ENCODE measurements around the gene RBKS.
"Not testable (repeated sequence)": the region's sequence is repeated elsewhere in the genome, so short reads cannot be mapped to it uniquely, and the experiment has no call there.

Gene RBKS

GRCh38 chr2:27873091-27873490 lies 17.1 kb downstream of the RBKS start:
- no peaks in the 10 kb centered on the region for H3K36me3 ChIP-seq (ENCODE audit: control insufficient read depth, insufficient read depth, low read length)
- H3K4me3 ChIP-seq (ENCODE audit: low read length): no peak overlapping the region
- WGBS (ENCODE audit: insufficient coverage, insufficient read length): no CpG with 5 or more reads among the region's 1 CpG
- H3K27me3 ChIP-seq (ENCODE audit: control insufficient read depth, insufficient read depth, low read length): no peaks in the 10 kb centered on the region
- DNase-seq (ENCODE audit: low read depth, low spot score): no peak
- H3K4me1 ChIP-seq (ENCODE audit: control insufficient read depth, insufficient read depth, low read length): no peaks in the 10 kb centered on the region
- no peak overlapping the region for H3K27ac ChIP-seq (ENCODE audit: low read length)
- no peaks in the 10 kb centered on the region for H3K9me3 ChIP-seq (ENCODE audit: control insufficient read depth, insufficient read depth, low read length)

GRCh38 chr2:27871802-27872201 lies 18.4 kb downstream of the RBKS start:
- Histone ChIP-seq H3K27ac (ENCODE audit: low read length) (no peak overlapping the region), H3K4me1 (ENCODE audit: control insufficient read depth, insufficient read depth, low read length) (no peaks in the 10 kb centered on the region), H3K36me3 (ENCODE audit: control insufficient read depth, insufficient read depth, low read length) (no peaks in the 10 kb centered on the region), H3K4me3 (ENCODE audit: low read length) (no peak overlapping the region), H3K27me3 (ENCODE audit: control insufficient read depth, insufficient read depth, low read length) (no peaks in the 10 kb centered on the region), H3K9me3 (ENCODE audit: control insufficient read depth, insufficient read depth, low read length) (no peaks in the 10 kb centered on the region)
- DNase-seq (ENCODE audit: low read depth, low spot score): no peak
- no CpG with 5 or more reads among the region's 3 CpGs for WGBS (ENCODE audit: insufficient coverage, insufficient read length)

GRCh38 chr2:27870724-27871123 lies 19.5 kb downstream of the RBKS start:
- DNase-seq (ENCODE audit: low read depth, low spot score): no peak
- Histone ChIP-seq H3K27ac (ENCODE audit: low read length) (no peak overlapping the region), H3K4me3 (ENCODE audit: low read length) (no peak overlapping the region), H3K9me3 (ENCODE audit: control insufficient read depth, insufficient read depth, low read length) (no peaks in the 10 kb centered on the region), H3K27me3 (ENCODE audit: control insufficient read depth, insufficient read depth, low read length) (no peaks in the 10 kb centered on the region), H3K36me3 (ENCODE audit: control insufficient read depth, insufficient read depth, low read length) (no peaks in the 10 kb centered on the region), H3K4me1 (ENCODE audit: control insufficient read depth, insufficient read depth, low read length) (no peaks in the 10 kb centered on the region)
- WGBS (ENCODE audit: insufficient coverage, insufficient read length): no CpG with 5 or more reads among the region's 3 CpGs

- Histone ChIP-seq H3K4me3 (ENCODE audit: low read length) (no peak overlapping the region), H3K4me1 (ENCODE audit: control insufficient read depth, insufficient read depth, low read length) (no peaks in the 10 kb centered on the region), H3K36me3 (ENCODE audit: control insufficient read depth, insufficient read depth, low read length) (no peaks in the 10 kb centered on the region), H3K27ac (ENCODE audit: low read length) (no peak overlapping the region), H3K9me3 (ENCODE audit: control insufficient read depth, insufficient read depth, low read length) (no peaks in the 10 kb centered on the region), H3K27me3 (ENCODE audit: control insufficient read depth, insufficient read depth, low read length) (no peaks in the 10 kb centered on the region)
- WGBS (ENCODE audit: insufficient coverage, insufficient read length): no CpG with 5 or more reads among the region's 6 CpGs
- no peak for DNase-seq (ENCODE audit: low read depth, low spot score)
These were observed 20.4 kb downstream of the RBKS start for GRCh38 chr2:27869763-27870162.

GRCh38 chr2:27866237-27866636 lies 23.9 kb downstream of the RBKS start:
- no peaks in the 10 kb centered on the region for H3K4me1 ChIP-seq (ENCODE audit: control insufficient read depth, insufficient read depth, low read length)
- no CpG with 5 or more reads among the region's 1 CpG for WGBS (ENCODE audit: insufficient coverage, insufficient read length)

GRCh38 chr2:27863955-27864354 lies 26.2 kb downstream of the RBKS start:
- no CpG with 5 or more reads among the region's 5 CpGs for WGBS (ENCODE audit: insufficient coverage, insufficient read length)
- H3K4me3 ChIP-seq (ENCODE audit: low read length); H3K27me3 ChIP-seq (ENCODE audit: control insufficient read depth, insufficient read depth, low read length); H3K9me3 ChIP-seq (ENCODE audit: control insufficient read depth, insufficient read depth, low read length); H3K36me3 ChIP-seq (ENCODE audit: control insufficient read depth, insufficient read depth, low read length); H3K4me1 ChIP-seq (ENCODE audit: control insufficient read depth, insufficient read depth, low read length); H3K27ac ChIP-seq (ENCODE audit: low read length); DNase-seq (ENCODE audit: low read depth, low spot score): not testable (repeated sequence)

More at GRCh38 chr2:27866237-27866636, 23.9 kb downstream of the RBKS start:
- Histone ChIP-seq H3K36me3 (ENCODE audit: control insufficient read depth, insufficient read depth, low read length) (no peaks in the 10 kb centered on the region), H3K4me3 (ENCODE audit: low read length) (no peak overlapping the region), H3K9me3 (ENCODE audit: control insufficient read depth, insufficient read depth, low read length) (no peaks in the 10 kb centered on the region), H3K27me3 (ENCODE audit: control insufficient read depth, insufficient read depth, low read length) (no peaks in the 10 kb centered on the region), H3K27ac (ENCODE audit: low read length) (no peak overlapping the region)
- DNase-seq (ENCODE audit: low read depth, low spot score): no peak

GRCh38 chr2:27863146-27863545 lies 27.0 kb downstream of the RBKS start:
- Histone ChIP-seq H3K27ac (ENCODE audit: low read length) (no peak overlapping the region), H3K27me3 (ENCODE audit: control insufficient read depth, insufficient read depth, low read length) (no peaks in the 10 kb centered on the region), H3K4me1 (ENCODE audit: control insufficient read depth, insufficient read depth, low read length) (no peaks in the 10 kb centered on the region; the same call in 1 of the 2 replicates), H3K4me3 (ENCODE audit: low read length) (no peak overlapping the region), H3K36me3 (ENCODE audit: control insufficient read depth, insufficient read depth, low read length) (no peaks in the 10 kb centered on the region), H3K9me3 (ENCODE audit: control insufficient read depth, insufficient read depth, low read length) (no peaks in the 10 kb centered on the region)
- WGBS (ENCODE audit: insufficient coverage, insufficient read length): no CpG with 5 or more reads among the region's 1 CpG
- DNase-seq (ENCODE audit: low read depth, low spot score): no peak

GRCh38 chr2:27860111-27860510 lies 30.1 kb downstream of the RBKS start:
- no peak overlapping the region for H3K27ac ChIP-seq (ENCODE audit: low read length)
- DNase-seq (ENCODE audit: low read depth, low spot score): no peak

GRCh38 chr2:27857417-27858172 lies 32.6 kb downstream of the RBKS start:
- Histone ChIP-seq H3K27me3 (ENCODE audit: control insufficient read depth, insufficient read depth, low read length) (no peaks in the 10 kb centered on the region), H3K4me1 (ENCODE audit: control insufficient read depth, insufficient read depth, low read length) (no peaks in the 10 kb centered on the region; the same call in 1 of the 2 replicates), H3K27ac (ENCODE audit: low read length) (no peak overlapping the region), H3K36me3 (ENCODE audit: control insufficient read depth, insufficient read depth, low read length) (no peaks in the 10 kb centered on the region), H3K9me3 (ENCODE audit: control insufficient read depth, insufficient read depth, low read length) (no peaks in the 10 kb centered on the region), H3K4me3 (ENCODE audit: low read length) (no peak overlapping the region)
- no CpG with 5 or more reads among the region's 4 CpGs for WGBS (ENCODE audit: insufficient coverage, insufficient read length)
- no peak for DNase-seq (ENCODE audit: low read depth, low spot score)

More at GRCh38 chr2:27860111-27860510, 30.1 kb downstream of the RBKS start:
- Histone ChIP-seq H3K27me3 (ENCODE audit: control insufficient read depth, insufficient read depth, low read length) (no peaks in the 10 kb centered on the region), H3K36me3 (ENCODE audit: control insufficient read depth, insufficient read depth, low read length) (no peaks in the 10 kb centered on the region), H3K4me1 (ENCODE audit: control insufficient read depth, insufficient read depth, low read length) (no peaks in the 10 kb centered on the region; the same call in 1 of the 2 replicates), H3K4me3 (ENCODE audit: low read length) (no peak overlapping the region), H3K9me3 (ENCODE audit: control insufficient read depth, insufficient read depth, low read length) (no peaks in the 10 kb centered on the region)

- no peak overlapping the region for H3K4me3 ChIP-seq (ENCODE audit: low read length)
- H3K27ac ChIP-seq (ENCODE audit: low read length): no peak overlapping the region
- no CpG with 5 or more reads among the region's 3 CpGs for WGBS (ENCODE audit: insufficient coverage, insufficient read length)
- H3K27me3 ChIP-seq (ENCODE audit: control insufficient read depth, insufficient read depth, low read length): no peaks in the 10 kb centered on the region
- no peaks in the 10 kb centered on the region; the same call in 1 of the 2 replicates for H3K4me1 ChIP-seq (ENCODE audit: control insufficient read depth, insufficient read depth, low read length)
- no peaks in the 10 kb centered on the region for H3K36me3 ChIP-seq (ENCODE audit: control insufficient read depth, insufficient read depth, low read length)
- DNase-seq (ENCODE audit: low read depth, low spot score): no peak
- H3K9me3 ChIP-seq (ENCODE audit: control insufficient read depth, insufficient read depth, low read length): no peaks in the 10 kb centered on the region
These were observed 33.2 kb downstream of the RBKS start for GRCh38 chr2:27856956-27857355.

- no peak overlapping the region for H3K27ac ChIP-seq (ENCODE audit: low read length)
- no peaks in the 10 kb centered on the region; the same call in 1 of the 2 replicates for H3K4me1 ChIP-seq (ENCODE audit: control insufficient read depth, insufficient read depth, low read length)
- no peak for DNase-seq (ENCODE audit: low read depth, low spot score)
- no peak overlapping the region for H3K4me3 ChIP-seq (ENCODE audit: low read length)
- no peaks in the 10 kb centered on the region for H3K9me3 ChIP-seq (ENCODE audit: control insufficient read depth, insufficient read depth, low read length)
- H3K27me3 ChIP-seq (ENCODE audit: control insufficient read depth, insufficient read depth, low read length): no peaks in the 10 kb centered on the region
- H3K36me3 ChIP-seq (ENCODE audit: control insufficient read depth, insufficient read depth, low read length): no peaks in the 10 kb centered on the region
- WGBS (ENCODE audit: insufficient coverage, insufficient read length): no CpG with 5 or more reads among the region's 3 CpGs
These were observed 33.8 kb downstream of the RBKS start for GRCh38 chr2:27856386-27856785.

Data from iPS DF 6.9 (cell line).